GM21825 (cell line): Measurements from ENCODE around the gene KANSL1.
"Not testable (repeated sequence)": the region's sequence is repeated elsewhere in the genome, so short reads cannot be mapped to it uniquely, and the experiment has no call there.

Experiments used
- ATAC-seq: cut with Tn5 transposase; IDR thresholded peaks from one replicate; pipeline ENCODE4 v1.9.1; 2021; ENCODE audit warnings: mild to moderate bottlenecking, moderate library complexity; ENCODE audit not compliant: unreplicated experiment

The KANSL1 gene

DNA sequence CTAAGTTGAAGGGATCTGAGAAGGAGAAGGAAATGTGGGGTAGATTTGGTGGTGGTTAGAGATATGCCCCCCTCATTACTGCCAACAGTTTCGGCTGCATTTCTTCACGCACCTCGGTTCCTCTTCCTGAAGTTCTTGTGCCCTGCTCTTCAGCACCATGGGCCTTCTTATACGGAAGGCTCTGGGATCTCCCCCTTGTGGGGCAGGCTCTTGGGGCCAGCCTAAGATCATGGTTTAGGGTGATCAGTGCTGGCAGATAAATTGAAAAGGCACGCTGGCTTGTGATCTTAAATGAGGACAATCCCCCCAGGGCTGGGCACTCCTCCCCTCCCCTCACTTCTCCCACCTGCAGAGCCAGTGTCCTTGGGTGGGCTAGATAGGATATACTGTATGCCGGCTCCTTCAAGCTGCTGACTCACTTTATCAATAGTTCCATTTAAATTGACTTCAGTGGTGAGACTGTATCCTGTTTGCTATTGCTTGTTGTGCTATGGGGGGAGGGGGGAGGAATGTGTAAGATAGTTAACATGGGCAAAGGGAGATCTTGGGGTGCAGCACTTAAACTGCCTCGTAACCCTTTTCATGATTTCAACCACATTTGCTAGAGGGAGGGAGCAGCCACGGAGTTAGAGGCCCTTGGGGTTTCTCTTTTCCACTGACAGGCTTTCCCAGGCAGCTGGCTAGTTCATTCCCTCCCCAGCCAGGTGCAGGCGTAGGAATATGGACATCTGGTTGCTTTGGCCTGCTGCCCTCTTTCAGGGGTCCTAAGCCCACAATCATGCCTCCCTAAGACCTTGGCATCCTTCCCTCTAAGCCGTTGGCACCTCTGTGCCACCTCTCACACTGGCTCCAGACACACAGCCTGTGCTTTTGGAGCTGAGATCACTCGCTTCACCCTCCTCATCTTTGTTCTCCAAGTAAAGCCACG, 165.9 kb downstream of the KANSL1 start:
- no peak for ATAC-seq

DNA sequence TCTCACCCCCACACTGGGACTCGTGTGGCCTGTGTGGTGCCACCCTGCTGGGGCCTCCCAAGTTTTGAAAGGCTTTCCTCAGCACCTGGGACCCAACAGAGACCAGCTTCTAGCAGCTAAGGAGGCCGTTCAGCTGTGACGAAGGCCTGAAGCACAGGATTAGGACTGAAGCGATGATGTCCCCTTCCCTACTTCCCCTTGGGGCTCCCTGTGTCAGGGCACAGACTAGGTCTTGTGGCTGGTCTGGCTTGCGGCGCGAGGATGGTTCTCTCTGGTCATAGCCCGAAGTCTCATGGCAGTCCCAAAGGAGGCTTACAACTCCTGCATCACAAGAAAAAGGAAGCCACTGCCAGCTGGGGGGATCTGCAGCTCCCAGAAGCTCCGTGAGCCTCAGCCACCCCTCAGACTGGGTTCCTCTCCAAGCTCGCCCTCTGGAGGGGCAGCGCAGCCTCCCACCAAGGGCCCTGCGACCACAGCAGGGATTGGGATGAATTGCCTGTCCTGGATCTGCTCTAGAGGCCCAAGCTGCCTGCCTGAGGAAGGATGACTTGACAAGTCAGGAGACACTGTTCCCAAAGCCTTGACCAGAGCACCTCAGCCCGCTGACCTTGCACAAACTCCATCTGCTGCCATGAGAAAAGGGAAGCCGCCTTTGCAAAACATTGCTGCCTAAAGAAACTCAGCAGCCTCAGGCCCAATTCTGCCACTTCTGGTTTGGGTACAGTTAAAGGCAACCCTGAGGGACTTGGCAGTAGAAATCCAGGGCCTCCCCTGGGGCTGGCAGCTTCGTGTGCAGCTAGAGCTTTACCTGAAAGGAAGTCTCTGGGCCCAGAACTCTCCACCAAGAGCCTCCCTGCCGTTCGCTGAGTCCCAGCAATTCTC, 166.8 kb downstream of the KANSL1 start:
- ATAC-seq, result no peak

DNA sequence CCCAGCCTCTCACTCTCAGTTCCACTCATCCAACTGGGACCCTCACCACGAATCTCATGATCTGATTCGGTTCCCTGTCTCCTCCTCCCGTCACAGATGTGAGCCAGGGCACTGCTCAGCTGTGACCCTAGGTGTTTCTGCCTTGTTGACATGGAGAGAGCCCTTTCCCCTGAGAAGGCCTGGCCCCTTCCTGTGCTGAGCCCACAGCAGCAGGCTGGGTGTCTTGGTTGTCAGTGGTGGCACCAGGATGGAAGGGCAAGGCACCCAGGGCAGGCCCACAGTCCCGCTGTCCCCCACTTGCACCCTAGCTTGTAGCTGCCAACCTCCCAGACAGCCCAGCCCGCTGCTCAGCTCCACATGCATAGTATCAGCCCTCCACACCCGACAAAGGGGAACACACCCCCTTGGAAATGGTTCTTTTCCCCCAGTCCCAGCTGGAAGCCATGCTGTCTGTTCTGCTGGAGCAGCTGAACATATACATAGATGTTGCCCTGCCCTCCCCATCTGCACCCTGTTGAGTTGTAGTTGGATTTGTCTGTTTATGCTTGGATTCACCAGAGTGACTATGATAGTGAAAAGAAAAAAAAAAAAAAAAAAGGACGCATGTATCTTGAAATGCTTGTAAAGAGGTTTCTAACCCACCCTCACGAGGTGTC, 167.6 kb downstream of the KANSL1 start:
- ATAC-seq, result no peak

DNA sequence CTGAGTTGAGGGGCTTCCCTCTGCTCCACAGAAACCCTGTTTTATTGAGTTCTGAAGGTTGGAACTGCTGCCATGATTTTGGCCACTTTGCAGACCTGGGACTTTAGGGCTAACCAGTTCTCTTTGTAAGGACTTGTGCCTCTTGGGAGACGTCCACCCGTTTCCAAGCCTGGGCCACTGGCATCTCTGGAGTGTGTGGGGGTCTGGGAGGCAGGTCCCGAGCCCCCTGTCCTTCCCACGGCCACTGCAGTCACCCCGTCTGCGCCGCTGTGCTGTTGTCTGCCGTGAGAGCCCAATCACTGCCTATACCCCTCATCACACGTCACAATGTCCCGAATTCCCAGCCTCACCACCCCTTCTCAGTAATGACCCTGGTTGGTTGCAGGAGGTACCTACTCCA, 168.2 kb downstream of the KANSL1 start:
- ATAC-seq, result no peak

DNA sequence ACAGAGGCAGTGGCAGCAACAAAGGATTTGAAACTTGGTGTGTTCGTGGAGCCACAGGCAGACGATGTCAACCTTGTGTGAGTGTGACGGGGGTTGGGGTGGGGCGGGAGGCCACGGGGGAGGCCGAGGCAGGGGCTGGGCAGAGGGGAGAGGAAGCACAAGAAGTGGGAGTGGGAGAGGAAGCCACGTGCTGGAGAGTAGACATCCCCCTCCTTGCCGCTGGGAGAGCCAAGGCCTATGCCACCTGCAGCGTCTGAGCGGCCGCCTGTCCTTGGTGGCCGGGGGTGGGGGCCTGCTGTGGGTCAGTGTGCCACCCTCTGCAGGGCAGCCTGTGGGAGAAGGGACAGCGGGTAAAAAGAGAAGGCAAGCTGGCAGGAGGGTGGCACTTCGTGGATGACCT, 168.6 kb downstream of the KANSL1 start:
- ATAC-seq, result no peak

DNA sequence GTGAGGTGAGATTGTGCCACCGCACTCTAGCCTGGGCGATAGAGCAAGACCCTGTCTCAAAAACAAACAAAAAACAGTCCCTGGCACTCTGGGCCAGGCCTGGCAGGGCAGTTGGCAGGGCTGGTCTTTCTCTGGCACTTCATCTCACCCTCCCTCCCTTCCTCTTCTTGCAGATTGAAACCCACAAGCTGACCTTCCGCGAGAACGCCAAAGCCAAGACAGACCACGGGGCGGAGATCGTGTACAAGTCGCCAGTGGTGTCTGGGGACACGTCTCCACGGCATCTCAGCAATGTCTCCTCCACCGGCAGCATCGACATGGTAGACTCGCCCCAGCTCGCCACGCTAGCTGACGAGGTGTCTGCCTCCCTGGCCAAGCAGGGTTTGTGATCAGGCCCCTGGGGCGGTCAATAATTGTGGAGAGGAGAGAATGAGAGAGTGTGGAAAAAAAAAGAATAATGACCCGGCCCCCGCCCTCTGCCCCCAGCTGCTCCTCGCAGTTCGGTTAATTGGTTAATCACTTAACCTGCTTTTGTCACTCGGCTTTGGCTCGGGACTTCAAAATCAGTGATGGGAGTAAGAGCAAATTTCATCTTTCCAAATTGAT, 169.3 kb downstream of the KANSL1 start:
- ATAC-seq, result no peak

DNA sequence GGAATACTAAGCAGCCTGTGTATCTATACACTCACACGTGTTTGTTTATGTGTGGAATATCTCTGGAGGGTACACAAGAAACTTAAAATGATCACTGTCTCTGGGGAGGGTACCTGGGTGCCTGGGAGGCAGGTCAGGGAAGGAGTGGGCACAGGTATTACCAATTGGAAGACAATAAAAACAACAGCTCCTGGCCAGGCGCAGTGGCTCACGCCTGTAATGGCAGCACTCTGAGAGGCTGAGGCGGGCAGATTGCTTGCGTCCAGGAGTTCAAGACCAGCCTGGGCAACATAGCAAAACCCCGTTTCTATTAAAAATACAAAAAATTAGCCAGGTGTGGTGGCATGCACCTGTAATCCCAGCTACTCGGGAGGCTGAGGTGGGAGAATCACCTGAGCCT, 169.9 kb downstream of the KANSL1 start:
- ATAC-seq, result not testable (repeated sequence)

DNA sequence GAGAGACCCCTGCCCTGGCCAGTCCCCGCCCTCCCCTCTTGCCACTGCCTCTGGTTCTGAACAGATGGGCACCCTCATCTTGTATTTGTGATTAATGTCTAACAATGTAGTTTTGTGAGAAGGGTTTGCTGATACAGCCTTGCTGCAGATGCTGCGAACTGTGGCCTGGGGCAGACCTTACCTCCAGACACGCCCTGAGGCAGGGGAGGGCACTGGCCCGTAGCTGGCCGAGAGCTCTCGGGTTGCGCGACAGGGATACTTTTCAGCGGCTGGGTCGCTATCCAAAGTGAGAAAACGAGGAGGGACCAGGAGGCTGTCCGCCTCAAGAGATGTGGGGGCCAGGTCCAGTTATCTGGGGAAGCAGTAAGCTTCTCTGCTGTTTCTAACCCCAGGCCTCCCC, 172.2 kb downstream of the KANSL1 start:
- no peak for ATAC-seq

DNA sequence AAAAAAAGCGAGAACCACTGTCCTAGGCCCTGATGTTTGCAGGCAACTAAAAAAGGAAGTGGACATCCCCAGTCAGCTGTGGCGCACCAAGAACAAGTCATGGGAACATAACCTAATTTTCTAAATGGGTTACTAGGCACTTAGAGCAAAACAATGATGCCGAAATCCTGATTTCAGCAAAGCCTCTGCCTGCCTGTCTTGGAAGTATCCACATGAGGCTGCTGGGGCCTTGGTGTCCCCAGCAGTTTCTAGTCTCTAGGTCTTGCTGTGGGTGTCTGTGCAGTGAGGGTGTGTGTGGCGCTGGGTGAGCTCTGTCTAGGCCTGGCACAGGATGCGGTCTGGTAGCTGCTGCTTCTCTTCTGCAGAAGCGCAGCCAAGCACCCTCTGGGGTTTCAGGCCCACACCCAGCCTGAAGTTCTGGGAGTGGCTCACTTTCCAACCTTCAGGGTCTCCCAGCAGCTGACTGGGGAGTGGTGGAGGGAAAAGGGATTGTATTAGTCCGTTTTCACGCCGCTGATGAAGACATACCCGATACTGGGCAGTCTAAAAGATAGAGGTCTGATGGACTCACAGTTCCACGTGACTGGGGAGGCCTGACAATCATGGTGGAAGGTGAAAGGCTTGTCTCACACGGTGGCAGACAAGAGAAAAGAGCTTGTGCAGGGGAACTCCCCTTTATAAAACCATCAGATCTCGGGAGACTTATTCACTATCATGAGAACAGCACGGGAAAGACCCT, 173.0 kb downstream of the KANSL1 start:
- peak; percentile 71 for ATAC-seq

DNA sequence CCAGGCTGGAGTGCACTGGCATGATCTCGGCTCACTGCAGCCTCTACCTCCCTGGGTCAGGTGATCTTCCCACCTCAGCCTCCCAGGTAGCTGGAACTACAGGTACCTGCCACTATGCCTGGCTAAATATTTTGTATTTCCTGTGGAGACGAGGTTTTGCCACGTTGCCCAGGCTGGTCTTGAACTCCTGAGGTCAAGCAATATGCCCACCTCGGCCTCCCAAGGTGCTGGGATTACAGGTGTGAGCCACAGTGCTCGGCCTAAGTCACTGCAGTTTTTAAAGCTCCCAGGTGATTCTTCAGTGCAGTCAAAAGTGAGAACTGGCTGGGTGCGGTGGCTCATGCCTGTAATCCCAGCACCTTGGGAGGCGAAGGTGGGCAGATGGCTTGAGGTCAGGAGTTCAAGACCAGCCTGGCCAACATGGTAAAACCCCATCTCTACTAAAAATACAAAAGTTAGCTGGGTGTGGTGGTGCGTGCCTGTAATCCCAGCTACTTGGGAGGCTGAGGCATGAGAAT, 173.8 kb downstream of the KANSL1 start:
- ATAC-seq, result not testable (repeated sequence)

DNA sequence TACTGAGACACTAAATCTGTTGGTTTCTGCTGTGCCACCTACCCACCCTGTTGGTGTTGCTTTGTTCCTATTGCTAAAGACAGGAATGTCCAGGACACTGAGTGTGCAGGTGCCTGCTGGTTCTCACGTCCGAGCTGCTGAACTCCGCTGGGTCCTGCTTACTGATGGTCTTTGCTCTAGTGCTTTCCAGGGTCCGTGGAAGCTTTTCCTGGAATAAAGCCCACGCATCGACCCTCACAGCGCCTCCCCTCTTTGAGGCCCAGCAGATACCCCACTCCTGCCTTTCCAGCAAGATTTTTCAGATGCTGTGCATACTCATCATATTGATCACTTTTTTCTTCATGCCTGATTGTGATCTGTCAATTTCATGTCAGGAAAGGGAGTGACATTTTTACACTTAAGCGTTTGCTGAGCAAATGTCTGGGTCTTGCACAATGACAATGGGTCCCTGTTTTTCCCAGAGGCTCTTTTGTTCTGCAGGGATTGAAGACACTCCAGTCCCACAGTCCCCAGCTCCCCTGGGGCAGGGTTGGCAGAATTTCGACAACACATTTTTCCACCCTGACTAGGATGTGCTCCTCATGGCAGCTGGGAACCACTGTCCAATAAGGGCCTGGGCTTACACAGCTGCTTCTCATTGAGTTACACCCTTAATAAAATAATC, 179.6 kb downstream of the KANSL1 start:
- ATAC-seq, result no peak

DNA sequence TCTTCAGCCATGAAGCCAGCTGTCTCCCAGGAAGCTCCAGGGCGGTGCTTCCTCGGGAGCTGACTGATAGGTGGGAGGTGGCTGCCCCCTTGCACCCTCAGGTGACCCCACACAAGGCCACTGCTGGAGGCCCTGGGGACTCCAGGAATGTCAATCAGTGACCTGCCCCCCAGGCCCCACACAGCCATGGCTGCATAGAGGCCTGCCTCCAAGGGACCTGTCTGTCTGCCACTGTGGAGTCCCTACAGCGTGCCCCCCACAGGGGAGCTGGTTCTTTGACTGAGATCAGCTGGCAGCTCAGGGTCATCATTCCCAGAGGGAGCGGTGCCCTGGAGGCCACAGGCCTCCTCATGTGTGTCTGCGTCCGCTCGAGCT, 180.1 kb downstream of the KANSL1 start:
- ATAC-seq, result no peak

DNA sequence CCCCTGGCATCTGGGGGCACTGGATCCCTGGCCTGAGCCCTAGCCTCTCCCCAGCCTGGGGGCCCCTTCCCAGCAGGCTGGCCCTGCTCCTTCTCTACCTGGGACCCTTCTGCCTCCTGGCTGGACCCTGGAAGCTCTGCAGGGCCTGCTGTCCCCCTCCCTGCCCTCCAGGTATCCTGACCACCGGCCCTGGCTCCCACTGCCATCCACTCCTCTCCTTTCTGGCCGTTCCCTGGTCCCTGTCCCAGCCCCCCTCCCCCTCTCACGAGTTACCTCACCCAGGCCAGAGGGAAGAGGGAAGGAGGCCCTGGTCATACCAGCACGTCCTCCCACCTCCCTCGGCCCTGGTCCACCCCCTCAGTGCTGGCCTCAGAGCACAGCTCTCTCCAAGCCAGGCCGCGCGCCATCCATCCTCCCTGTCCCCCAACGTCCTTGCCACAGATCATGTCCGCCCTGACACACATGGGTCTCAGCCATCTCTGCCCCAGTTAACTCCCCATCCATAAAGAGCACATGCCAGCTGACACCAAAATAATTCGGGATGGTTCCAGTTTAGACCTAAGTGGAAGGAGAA, 180.6 kb downstream of the KANSL1 start:
- ATAC-seq, result no peak

DNA sequence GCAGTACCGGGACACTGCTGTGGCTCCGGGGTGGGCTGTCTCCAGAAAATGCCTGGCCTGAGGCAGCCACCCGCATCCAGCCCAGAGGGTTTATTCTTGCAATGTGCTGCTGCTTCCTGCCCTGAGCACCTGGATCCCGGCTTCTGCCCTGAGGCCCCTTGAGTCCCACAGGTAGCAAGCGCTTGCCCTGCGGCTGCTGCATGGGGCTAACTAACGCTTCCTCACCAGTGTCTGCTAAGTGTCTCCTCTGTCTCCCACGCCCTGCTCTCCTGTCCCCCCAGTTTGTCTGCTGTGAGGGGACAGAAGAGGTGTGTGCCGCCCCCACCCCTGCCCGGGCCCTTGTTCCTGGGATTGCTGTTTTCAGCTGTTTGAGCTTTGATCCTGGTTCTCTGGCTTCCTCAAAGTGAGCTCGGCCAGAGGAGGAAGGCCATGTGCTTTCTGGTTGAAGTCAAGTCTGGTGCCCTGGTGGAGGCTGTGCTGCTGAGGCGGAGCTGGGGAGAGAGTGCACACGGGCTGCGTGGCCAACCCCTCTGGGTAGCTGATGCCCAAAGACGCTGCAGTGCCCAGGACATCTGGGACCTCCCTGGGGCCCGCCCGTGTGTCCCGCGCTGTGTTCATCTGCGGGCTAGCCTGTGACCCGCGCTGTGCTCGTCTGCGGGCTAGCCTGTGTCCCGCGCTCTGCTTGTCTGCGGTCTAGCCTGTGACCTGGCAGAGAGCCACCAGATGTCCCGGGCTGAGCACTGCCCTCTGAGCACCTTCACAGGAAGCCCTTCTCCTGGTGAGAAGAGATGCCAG, 181.3 kb downstream of the KANSL1 start:
- no peak for ATAC-seq

DNA sequence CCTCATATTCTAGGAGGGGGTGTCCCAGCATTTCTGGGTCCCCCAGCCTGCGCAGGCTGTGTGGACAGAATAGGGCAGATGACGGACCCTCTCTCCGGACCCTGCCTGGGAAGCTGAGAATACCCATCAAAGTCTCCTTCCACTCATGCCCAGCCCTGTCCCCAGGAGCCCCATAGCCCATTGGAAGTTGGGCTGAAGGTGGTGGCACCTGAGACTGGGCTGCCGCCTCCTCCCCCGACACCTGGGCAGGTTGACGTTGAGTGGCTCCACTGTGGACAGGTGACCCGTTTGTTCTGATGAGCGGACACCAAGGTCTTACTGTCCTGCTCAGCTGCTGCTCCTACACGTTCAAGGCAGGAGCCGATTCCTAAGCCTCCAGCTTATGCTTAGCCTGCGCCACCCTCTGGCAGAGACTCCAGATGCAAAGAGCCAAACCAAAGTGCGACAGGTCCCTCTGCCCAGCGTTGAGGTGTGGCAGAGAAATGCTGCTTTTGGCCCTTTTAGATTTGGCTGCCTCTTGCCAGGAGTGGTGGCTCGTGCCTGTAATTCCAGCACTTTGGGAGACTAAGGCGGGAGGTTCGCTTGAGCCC, 182.5 kb downstream of the KANSL1 start:
- no peak for ATAC-seq

DNA sequence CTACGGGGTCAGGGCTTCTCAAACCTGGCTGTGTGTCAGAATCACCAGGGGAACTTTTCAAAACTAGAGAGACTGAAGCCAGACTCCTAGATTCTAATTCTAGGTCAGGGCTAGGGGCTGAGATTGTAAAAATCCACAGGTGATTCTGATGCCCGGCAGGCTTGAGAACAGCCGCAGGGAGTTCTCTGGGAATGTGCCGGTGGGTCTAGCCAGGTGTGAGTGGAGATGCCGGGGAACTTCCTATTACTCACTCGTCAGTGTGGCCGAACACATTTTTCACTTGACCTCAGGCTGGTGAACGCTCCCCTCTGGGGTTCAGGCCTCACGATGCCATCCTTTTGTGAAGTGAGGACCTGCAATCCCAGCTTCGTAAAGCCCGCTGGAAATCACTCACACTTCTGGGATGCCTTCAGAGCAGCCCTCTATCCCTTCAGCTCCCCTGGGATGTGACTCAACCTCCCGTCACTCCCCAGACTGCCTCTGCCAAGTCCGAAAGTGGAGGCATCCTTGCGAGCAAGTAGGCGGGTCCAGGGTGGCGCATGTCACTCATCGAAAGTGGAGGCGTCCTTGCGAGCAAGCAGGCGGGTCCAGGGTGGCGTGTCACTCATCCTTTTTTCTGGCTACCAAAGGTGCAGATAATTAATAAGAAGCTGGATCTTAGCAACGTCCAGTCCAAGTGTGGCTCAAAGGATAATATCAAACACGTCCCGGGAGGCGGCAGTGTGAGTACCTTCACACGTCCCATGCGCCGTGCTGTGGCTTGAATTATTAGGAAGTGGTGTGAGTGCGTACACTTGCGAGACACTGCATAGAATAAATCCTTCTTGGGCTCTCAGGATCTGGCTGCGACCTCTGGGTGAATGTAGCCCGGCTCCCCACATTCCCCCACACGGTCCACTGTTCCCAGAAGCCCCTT, 183.3 kb downstream of the KANSL1 start:
- no peak for ATAC-seq

DNA sequence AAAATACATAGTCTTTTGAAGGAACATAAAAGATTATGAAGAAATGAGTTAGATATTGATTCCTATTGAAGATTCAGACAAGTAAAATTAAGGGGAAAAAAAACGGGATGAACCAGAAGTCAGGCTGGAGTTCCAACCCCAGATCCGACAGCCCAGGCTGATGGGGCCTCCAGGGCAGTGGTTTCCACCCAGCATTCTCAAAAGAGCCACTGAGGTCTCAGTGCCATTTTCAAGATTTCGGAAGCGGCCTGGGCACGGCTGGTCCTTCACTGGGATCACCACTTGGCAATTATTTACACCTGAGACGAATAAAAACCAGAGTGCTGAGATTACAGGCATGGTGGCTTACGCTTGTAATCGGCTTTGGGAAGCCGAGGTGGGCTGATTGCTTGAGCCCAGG, 184.6 kb downstream of the KANSL1 start:
- ATAC-seq, result no peak
